NCI-H748 (cell line): Measurements from ENCODE around the gene INPP4B.
"Not testable (repeated sequence)": the region's sequence is repeated elsewhere in the genome, so short reads cannot be mapped to it uniquely, and the experiment has no call there.

ENCODE experiments used
- DNase-seq: peaks from one replicate; lab custom pipeline; 2025; ENCODE audit not compliant: unreplicated experiment; lab: John Stamatoyannopoulos, UW

INPP4B gene

DNA sequence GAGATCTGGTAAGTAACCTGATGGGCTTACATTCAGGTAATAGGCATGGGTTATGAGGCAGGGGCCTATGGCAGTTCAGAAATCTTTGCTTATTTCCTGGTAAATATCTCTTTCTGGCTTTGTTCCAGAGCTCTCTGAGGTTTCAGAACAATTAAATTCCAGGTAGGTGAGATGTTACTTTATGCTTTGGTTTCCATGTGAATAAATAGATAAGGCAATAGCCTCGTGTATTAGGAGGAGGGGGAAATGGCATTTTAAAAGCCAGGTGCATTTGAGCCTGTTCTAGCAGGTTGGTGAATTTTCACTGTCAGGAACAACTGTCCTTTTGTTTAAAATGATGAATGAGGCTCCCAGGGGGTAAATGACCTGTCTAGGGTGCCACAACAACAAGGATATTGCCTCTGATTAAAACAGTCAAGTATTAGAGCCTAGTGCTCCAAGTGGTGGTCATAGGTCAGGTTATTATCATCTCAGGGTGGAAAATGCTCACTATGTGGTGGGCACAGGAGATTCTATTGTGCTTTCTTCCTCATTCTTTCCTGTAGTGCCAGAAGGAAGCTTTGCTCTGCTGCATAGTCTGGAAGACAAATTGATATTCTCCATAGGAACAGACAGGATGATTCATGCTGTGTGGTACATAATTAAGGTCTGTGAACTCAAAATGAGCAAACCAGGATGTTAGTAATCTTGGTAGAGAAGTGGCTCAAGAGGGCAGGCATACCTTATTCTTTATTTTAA lies 296.2 kb downstream of the INPP4B start:
- peak; percentile 97 for DNase-seq

- no peak for DNase-seq
These were observed 296.9 kb downstream of the INPP4B start for GRCh38 chr4:142549248-142549647.

GRCh38 chr4:142548491-142548890 lies 297.6 kb downstream of the INPP4B start:
- no peak for DNase-seq

- no peak for DNase-seq
These were observed 298.1 kb downstream of the INPP4B start for GRCh38 chr4:142547974-142548373.

DNA sequence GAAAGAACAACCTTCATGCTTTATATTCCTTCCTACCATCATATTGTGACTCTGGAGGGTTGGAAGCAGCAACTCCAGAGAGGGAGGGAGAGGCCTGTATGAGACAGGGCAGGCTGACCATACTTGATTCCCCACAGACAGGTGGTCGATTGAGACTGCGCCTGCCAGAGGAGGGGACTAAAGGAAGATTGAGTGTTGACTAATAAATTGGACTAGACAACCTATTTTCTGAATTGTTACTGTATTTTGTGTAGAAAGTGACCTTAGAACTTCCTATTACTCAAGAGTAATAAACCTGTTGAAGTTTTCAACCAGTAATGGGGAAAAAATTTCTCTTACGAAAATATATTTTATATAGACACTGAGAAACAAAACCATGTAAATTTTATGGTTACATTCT lies 301.5 kb downstream of the INPP4B start:
- no peak for DNase-seq

GRCh38 chr4:142544039-142544438 lies 302.1 kb downstream of the INPP4B start:
- no peak for DNase-seq

DNA sequence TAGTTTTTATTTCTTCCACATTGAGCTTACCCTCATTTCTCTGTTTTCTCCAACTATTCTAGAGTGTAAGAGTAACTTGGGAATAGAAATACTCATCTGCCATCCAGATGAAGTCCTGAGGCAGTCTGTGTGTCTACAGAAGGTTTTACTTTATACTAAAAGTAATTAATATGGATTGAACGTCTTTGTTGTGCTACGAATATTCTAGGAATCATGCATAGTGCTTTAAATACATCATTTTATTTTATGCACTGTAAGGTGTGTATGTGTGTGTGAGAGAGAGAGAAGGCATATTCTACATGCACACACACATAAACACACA lies 305.7 kb downstream of the INPP4B start:
- DNase-seq = no peak

GRCh38 chr4:142539796-142540482 lies 306.2 kb downstream of the INPP4B start:
- no peak for DNase-seq

DNA sequence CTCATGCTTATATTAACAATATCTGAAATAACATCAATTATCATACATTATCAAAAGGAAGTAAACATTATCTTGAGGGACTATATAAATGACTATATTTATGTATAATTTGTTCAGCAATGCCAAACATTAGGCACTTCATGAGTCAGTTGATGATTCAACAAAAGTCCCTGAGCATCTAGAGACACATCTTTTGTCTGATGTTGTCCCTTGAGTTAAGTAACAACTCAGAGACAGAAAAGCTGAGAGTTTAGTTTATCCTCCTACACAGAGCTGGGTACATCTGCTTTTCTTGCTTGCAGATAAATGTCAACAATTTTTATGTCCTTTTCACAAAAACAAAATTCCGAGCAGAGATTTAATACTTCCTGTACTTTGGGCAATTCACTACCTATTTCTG lies 311.1 kb downstream of the INPP4B start:
- DNase-seq = no peak

DNA sequence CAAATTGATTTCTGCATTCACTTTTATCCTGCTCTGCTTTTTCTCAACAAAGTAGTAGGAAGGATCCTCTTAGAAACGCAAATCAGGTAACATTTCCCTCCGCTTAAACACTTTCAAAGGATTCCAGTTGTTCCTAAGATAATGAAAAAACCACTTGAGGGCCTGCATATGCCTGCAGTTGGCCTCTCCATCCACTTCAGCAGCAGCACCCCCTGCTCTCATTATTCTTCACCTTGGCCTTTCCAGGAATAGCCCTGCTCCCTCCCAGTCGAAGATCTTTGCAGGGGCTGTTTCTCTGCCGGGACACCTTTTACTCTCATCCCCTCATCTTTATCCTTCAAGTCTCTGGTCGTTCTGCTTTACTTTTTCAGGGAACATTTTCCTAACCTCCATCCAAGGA lies 314.0 kb downstream of the INPP4B start:
- DNase-seq = no peak

- DNase-seq = no peak
These were observed 315.4 kb downstream of the INPP4B start for GRCh38 chr4:142530728-142531127.

DNA sequence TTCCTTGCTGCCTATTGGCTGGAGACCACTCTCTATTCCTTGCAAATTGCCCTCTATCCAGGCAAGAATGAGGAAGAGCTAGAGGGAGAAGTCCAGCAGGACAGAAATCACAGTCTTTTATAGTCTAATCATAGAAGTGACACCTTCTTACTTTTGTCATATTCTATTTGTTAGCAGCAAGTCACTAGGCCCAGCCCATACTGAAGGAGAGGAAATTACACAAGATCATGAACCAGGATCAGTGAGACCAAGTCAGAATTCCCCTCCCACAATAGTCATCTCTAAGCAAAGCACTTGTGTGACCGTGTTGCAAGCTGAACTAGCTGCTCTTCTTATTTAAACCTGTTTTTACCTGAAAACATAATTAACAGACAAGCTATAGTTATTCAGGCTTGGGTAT lies 317.7 kb downstream of the INPP4B start:
- DNase-seq = no peak

DNA sequence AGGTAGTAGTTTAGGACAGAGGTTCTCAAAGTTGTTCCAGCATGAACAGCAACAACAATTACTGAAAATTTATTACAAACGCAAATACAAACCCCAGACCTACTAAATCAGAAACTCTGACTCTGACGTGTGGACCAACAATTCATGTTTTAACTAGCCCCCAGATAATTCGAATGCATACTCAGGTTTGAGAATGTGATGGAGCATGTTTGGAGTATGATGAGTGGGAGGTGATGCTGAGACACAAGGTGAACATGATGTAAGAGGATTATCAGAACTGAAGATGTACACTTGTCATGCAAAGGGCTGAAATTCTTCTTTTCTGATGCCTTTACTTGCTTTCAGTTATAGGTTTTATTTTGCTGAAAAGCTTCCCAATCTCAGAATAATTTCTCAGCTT lies 323.0 kb downstream of the INPP4B start:
- no peak for DNase-seq

DNA sequence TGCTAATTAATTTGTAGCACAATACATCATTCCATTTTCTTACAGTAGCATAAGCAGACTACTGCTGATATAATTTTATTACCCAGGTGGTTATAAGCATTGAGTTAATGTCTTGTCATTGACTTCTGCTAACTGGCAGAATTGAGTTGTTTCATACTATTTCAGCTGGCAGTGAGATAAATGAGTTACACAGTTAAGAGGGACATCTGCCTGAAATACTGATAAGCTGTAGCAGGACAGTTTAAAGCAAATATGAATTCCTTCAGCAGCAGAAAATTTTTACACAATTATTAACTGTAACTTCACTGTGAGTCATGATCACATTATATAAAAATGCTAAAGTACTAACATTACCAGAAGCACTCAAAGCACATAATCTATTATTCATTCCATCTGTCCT lies 326.8 kb downstream of the INPP4B start:
- DNase-seq = no peak

DNA sequence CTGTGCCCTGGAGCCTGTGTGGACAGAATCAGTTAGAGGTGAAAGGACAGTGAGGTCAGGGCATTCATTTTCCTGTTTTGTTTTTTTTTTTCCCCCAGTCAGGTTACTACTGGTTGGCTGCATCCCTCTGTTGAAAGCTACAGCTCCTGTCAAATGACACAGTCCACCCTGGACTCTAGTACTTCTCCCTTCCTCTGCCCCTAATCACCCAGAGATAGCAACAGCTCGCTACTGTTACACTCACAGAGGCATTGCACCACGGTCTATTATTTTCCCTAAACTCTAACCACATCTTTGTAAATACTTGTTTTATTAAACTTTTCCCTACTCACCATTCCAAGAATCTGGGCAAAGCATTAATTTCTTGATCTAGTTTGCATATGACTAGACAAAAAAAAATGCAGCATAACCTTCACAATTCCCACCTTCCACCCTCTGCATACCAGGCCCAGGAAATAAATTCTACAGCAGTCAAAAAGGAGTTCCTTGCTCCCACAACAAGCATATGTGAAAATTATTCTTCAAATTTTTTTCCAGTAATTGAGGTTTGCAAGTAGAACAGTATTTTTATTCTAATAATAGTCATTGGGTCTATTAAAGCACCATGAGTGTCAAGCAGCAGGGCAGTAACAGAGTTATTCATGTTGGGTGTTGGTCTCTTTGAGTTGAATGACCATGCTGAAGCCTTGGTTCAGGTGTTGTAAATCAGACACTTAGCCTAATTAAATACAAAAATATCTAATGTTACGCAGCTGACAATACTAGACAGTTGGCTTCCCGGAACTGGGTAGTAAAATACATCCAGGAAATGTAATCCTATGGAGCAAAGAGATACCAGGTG lies 329.2 kb downstream of the INPP4B start:
- DNase-seq = no peak

DNA sequence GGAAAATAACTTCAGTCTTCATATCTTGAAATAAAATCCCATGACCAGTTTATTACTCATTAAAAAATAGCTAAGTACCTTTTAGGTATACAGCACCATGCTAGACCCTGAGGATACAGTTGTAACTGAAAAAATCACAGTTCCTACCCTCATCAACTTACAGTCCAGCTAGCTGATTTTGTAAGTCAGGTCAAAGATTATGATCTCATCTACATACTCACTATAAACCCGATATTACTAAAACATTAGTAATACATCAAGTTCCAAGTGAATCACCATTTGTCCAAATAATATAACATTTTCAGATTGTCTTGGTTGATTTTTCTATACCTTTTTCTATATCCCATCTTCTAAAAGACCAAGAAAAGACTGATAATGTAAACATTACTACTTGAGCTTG lies 333.9 kb downstream of the INPP4B start:
- no peak for DNase-seq

DNA sequence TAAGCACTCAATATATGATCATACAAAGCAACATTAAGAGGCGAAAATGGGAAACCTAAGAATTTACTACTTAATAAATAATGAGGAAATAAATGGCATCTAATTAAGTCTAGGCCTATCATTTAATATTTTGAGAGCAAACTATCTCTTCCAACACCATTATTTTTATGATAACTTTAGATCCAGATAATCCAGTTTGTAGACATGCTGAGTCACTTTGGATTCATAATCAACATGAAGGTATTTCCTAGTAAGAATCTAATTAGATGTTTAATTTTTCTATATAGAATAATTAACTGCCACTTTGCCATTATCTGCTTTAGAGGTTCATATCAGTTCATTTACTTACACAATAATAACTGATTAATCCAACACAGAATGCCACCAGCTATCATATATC lies 336.2 kb downstream of the INPP4B start:
- no peak for DNase-seq

DNA sequence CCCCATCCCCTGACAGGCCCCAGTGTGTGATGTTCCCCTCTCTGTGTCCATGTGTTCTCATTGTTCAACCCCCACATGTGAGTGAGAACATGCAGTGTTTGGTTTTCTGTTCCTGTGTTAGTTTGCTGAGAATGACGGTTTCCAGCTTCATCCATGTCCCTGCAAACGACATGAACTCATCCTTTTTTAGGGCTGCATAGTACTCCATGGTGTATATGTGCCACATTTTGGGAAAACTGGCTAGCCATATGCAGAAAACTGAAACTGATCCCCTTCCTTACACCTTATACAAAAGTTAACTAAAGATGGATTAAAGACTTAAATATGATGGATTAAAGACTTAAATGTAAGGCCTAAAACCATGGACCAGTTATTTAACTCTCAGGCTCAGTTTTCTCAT lies 336.7 kb downstream of the INPP4B start:
- DNase-seq = not testable (repeated sequence)

DNA sequence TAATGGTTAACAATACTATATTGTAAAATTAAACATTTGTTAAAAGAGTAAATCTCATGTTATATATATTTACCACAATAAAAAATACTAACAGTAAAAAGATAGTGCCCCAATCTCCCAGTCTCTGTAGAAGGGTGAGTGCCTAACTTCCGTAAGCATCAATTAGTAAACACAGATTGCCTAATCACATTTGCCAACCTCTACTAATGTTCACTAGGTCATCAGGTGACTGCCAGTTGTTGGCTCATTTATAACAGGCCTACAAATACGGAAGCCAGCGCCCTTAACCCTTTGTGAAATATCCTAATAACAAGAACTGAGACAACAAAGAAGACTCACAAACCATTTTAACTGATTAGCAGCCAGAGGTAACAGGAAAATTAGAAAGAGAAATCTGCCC lies 345.1 kb downstream of the INPP4B start:
- peak; percentile 20 for DNase-seq

GRCh38 chr4:142497606-142498005 lies 348.5 kb downstream of the INPP4B start:
- DNase-seq = peak; percentile 24

DNA sequence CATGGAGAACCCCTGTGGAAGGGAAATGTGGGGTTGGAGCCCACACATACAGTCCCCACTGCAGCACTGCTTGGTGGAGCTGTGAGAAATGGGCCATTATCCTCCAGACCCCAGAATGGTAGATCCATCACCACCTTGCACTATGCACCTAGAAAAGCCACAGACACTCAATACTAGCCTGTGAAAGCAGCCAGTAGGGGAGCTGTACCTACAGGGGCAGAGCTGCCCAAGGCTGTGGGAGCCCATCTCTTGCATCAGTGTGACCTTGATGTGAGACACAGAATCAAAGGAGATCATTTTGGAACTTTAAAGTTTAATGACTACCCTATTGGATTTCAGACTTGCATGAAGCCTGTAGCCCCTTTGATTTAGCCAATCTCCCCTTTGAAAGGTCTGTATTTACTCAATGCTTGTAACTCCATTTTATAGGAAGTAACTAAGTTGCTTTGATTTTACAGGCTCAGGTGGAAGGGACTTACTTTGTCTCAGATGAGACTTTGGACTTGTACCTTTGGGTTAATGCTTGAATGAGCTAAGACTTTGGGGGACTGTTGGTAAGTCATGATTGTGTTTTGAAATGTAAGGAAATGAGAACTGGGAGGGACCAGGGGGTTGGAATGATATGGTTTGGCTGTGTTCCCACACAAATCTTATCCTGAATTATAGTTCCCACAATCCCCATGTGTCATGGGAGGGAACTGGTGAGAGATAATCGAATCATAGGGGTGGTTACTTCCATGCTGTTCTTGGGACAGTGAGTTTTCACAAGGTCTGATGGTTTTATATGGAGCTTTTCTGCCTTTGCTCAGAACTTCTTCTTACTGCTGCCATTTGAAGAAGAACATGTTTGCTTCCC lies 352.6 kb downstream of the INPP4B start:
- DNase-seq = no peak
